HG02610 (cell line): ENCODE data around the gene CRIP2.

Experiments used
- ATAC-seq: cut with Tn5 transposase; IDR thresholded peaks from one replicate; pipeline ENCODE4 v1.9.1; 2021; ENCODE audit warnings: mild to moderate bottlenecking, moderate library complexity; ENCODE audit not compliant: unreplicated experiment

CRIP2 gene

DNA sequence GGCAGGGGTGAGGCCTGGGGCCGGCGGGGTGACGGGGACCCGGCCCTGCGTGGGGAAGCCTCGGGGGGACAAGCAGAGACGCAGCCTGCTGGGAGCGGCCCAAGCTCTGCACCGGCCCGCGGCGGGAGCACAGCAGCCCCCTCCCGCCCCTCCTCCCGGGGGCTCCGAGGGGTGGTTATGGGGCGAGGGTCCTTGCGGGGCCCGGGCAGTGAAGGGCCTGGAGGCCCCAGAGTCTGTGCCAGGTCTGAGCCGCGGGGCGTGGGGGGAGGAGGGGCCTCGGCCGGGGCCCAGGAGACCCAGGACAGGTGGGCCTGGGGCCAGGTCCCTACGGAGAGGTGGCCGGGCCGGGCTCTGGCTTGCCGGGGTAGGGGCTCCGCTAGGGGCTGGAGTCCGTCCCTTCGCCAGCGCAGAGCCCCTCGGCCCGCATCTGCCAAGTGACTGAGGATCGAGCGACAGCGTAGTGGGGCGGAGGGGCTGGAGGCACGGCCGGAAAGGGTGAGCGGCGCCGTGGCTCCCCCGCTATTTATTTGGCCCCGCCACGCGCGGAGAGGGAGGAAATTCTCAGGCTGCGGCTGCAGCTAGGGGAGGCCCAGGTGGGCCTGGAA lies 52.3 kb downstream of the CRIP2 start:
- ATAC-seq, result no peak

DNA sequence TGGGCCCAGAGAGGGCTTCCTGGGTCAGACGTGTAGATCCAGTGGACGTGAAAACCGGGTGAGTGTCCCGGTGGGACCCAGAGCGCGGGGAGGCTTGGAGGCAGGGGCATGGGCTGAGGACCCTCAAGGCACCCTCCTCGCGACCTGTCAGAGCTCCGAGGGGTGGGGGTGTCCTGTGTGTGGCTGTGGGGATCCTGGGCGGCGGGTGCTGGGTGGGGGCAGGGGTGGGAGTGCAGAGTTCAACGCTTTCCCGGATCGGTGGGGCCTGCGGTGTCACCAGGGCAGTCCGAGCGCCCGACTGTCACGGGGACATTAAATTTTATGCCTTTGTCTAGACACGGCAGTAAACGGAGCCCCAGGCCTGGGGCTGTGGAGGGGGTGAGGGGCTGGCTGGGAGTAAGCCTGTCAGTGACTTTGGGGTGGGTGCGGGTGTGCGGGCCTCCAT lies 52.8 kb downstream of the CRIP2 start:
- no peak for ATAC-seq

DNA sequence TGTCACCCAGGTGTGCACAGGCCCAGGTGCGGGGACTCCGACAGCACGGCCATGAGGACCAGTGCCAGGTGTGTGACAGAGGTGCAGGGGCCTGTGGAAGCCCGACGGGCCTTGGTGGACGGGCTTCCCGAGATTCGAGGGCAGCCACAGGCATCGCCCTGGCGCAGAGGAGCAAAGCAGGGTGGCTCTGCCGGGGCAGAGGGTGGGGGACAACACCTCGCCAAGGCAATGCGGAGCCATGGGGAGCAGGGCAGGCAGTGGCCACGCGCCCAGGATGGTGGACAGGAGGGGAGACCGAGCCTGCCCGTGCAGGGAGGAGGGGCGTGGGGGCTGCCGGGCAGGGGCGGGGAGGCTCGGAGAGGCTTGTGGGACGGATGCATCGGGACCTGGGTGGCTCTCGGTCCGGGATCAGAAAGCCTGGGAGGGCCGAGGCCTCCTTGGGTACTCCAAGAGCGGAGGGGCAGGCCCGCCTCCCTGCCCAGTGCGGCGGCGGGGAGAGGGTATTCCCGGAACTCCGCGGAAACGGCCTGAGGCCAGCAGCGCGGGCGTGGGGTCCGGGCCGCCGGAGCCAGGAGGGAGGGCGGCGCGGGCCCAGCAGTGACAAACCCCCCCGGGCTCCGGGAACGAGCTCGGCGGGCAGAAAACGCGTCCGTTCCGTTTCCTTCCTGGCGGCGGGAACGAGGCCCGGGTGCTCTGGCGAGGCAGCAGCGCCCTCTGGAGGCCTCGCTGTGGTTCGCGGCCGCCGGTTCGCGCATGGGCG lies 53.4 kb downstream of the CRIP2 start:
- ATAC-seq, result no peak

DNA sequence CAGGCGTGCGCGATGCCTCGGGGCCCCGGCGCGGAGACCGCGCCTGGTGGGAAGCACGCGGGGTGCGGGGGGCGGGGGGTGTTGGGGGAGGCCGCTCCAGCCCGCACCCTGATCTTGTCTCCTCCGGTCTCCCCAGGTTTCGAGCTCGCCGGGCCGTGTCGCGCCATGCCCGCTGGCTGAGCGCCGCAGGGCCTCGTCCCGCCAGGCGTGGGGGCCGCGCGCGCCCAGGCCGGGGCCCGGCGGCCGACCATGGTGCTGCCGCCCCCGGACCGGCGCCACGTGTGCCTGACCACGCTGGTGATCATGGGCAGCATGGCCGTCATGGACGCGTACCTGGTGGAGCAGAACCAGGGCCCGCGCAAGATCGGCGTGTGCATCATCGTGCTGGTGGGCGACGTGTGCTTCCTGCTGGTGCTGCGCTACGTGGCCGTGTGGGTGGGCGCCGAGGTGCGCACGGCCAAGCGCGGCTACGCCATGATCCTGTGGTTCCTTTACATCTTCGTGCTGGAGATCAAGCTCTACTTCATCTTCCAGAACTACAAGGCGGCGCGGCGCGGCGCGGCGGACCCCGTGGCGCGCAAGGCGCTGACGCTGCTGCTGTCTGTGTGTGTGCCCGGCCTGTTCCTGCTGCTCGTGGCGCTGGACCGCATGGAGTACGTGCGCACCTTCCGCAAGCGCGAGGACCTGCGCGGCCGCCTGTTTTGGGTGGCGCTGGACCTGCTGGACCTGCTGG lies 54.1 kb downstream of the CRIP2 start:
- ATAC-seq, result no peak

DNA sequence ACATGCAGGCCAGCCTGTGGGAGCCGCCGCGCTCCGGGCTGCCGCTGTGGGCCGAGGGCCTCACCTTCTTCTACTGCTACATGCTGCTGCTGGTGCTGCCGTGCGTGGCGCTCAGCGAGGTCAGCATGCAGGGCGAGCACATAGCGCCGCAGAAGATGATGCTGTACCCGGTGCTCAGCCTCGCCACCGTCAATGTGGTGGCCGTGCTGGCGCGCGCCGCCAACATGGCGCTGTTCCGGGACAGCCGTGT lies 54.6 kb downstream of the CRIP2 start:
- ATAC-seq, result no peak
